ENCODE data around the gene MAP4K3.

GRCh38 chr2:39264733-39265132 is 172.4 kb downstream of the MAP4K3 start:
- TF ChIP-seq, protein P1, sequence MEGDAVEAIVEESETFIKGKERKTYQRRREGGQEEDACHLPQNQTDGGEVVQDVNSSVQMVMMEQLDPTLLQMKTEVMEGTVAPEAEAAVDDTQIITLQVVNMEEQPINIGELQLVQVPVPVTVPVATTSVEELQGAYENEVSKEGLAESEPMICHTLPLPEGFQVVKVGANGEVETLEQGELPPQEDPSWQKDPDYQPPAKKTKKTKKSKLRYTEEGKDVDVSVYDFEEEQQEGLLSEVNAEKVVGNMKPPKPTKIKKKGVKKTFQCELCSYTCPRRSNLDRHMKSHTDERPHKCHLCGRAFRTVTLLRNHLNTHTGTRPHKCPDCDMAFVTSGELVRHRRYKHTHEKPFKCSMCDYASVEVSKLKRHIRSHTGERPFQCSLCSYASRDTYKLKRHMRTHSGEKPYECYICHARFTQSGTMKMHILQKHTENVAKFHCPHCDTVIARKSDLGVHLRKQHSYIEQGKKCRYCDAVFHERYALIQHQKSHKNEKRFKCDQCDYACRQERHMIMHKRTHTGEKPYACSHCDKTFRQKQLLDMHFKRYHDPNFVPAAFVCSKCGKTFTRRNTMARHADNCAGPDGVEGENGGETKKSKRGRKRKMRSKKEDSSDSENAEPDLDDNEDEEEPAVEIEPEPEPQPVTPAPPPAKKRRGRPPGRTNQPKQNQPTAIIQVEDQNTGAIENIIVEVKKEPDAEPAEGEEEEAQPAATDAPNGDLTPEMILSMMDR (IDR thresholded peaks at IDR 0.05; ENCODE audit: low read depth, low read length), result no peak
- TF ChIP-seq POLR2A (IDR thresholded peaks at IDR 0.05; ENCODE audit: extremely low read depth, insufficient read length) (no peak), MYC (IDR thresholded peaks at IDR 0.05; ENCODE audit: low read depth, low read length) (no peak)
